HepG2 (cell line): ENCODE data around the gene THPO. TPM values are rescaled to one million over a fixed set of nuclear protein-coding genes. Genes with fewer than 3 reads are reported as not detected.

ENCODE experiments used
- ATAC-seq: fragments of 200-7000 bp; cut with Tn5 transposase; 3 replicates; pipeline ENCODE4 v1.9.1; 2020; ENCODE audit warnings: mild to moderate bottlenecking, moderate library complexity
- BruUV-seq: library from RNA; stranded (reverse); fragments of 400-500 nt; replicated peaks from 2 replicates; lab custom pipeline; 2021; lab: Mats Ljungman, UMichigan
- CTCF ChIA-PET: fragments of 300-600 bp; formaldehyde crosslinking; extraction: SDS; loops from one replicate; lab custom pipeline; 2021; ENCODE audit warnings: low total read pairs, inconsistent platforms, low intra/inter-chr PET ratio; lab: Yijun Ruan, JAX
- POLR2A ChIA-PET: fragments of 350-600 bp; sonication (Branson Sonifier 250); formaldehyde crosslinking; loops from one replicate; lab custom pipeline; 2020; ENCODE audit warnings: antibody characterized with exemption, inconsistent platforms; lab: Yijun Ruan, JAX
- DNase-seq: peaks from one replicate; pipeline ENCODE4 v3.0.0-alpha.2; 2015; ENCODE audit warnings: low spot score
- FAIRE-seq: peaks from 3 replicates; lab custom pipeline; 2011; peaks lifted over from hg19 to GRCh38; lab: Jason Lieb, UNC
- H2AFZ ChIP-seq: one replicate; pipeline ENCODE4 v1.6.1; 2011; ENCODE audit warnings: low read length, inconsistent platforms
- H3K27ac ChIP-seq: fragments of 300-600 bp; 3 replicates; pipeline ENCODE4 v1.8.0; 2011; ENCODE audit warnings: mixed run types, mild to moderate bottlenecking, mixed read lengths, low read length, inconsistent platforms; ENCODE audit not compliant: insufficient read depth; ENCODE audit errors: extremely low read length
- H3K27me3 ChIP-seq, 2 experiments: fragments of 200-600 bp in 1 of 2; 2 replicates in 1 of 2; 3 replicates in 1 of 2; pipeline versions ENCODE4 v1.6.0 to v1.8.0; 2011; ENCODE audit warnings: low read length in 2 of 2, mild to moderate bottlenecking in 2 of 2, moderate library complexity in 2 of 2, inconsistent platforms in 1 of 2; ENCODE audit not compliant: insufficient read depth in 2 of 2, control insufficient read depth in 1 of 2
- H3K36me3 ChIP-seq, 2 experiments: fragments of 200-600 bp in 1 of 2; replicated peaks in 1 of 2; 2 replicates in 1 of 2; 3 replicates in 1 of 2; pipeline versions ENCODE4 v1.5.1 to v1.8.0; 2011; ENCODE audit warnings: low read length in 2 of 2, inconsistent platforms in 1 of 2; ENCODE audit not compliant: insufficient read depth in 2 of 2, control insufficient read depth in 1 of 2
- H3K4me1 ChIP-seq: 2 replicates; pipeline ENCODE4 v1.5.1; 2012; ENCODE audit warnings: low read length, inconsistent platforms; ENCODE audit not compliant: insufficient read depth
- H3K4me2 ChIP-seq: 2 replicates; pipeline ENCODE4 v1.6.0; 2011; ENCODE audit warnings: low read depth, low read length, inconsistent platforms
- H3K4me3 ChIP-seq, 3 experiments: fragments of 200-600 bp in 1 of 3; sonication (generic), shearing (Covaris generic) in 1 of 3; replicated peaks in 1 of 3; 2 replicates each; pipeline ENCODE4 v1.5.1; 2011 to 2016; ENCODE audit warnings: low read length in 3 of 3, inconsistent platforms in 2 of 3, low read depth in 2 of 3, mild to moderate bottlenecking in 2 of 3, control low read depth in 1 of 3, mixed read lengths in 1 of 3; ENCODE audit not compliant: insufficient read depth in 1 of 3
- H3K79me2 ChIP-seq: one replicate; pipeline ENCODE4 v1.6.1; 2011; ENCODE audit warnings: low read length, inconsistent platforms; ENCODE audit not compliant: insufficient read depth
- H3K9ac ChIP-seq: 2 replicates; pipeline ENCODE4 v1.6.0; 2011; ENCODE audit warnings: mild to moderate bottlenecking, low read depth, low read length, inconsistent platforms; ENCODE audit not compliant: insufficient read depth
- H3K9me3 ChIP-seq: 2 replicates; pipeline ENCODE4 v1.5.1; 2012; ENCODE audit warnings: mild to moderate bottlenecking, low read length
- H4K20me1 ChIP-seq: 2 replicates; pipeline ENCODE4 v1.6.0; 2011; ENCODE audit warnings: inconsistent platforms, mild to moderate bottlenecking, low read length, moderate library complexity; ENCODE audit not compliant: insufficient read depth
- ATF7 ChIP-seq, 2 experiments: fragments of 450-650 bp in 1 of 2; sonication (generic) in 1 of 2; formaldehyde crosslinking in 1 of 2; IDR thresholded peaks; 2 replicates each; pipeline versions ENCODE4 v1.4.0 to v1.6.1; 2016 to 2020; ENCODE audit warnings: antibody characterized with exemption in 1 of 2, mild to moderate bottlenecking in 1 of 2, missing genetic modification reagents in 1 of 2
- HNF4G ChIP-seq, 2 experiments: sonication (generic) in 1 of 2; formaldehyde crosslinking in 1 of 2; IDR thresholded peaks; 2 replicates each; pipeline versions ENCODE4 v1.4.0 to v1.6.1; 2011 to 2020; ENCODE audit warnings: borderline replicate concordance in 2 of 2, low read depth in 2 of 2, mild to moderate bottlenecking in 2 of 2, low read length in 1 of 2, missing genetic modification reagents in 1 of 2, moderate library complexity in 1 of 2
- KDM5B ChIP-seq: sonication (generic); formaldehyde crosslinking; IDR thresholded peaks from 2 replicates; pipeline ENCODE4 v1.4.0; 2020; ENCODE audit warnings: missing genetic modification reagents, mild to moderate bottlenecking, borderline replicate concordance
- MAF1 ChIP-seq: sonication (generic); formaldehyde crosslinking; IDR thresholded peaks from 2 replicates; pipeline ENCODE4 v1.5.0; 2020; ENCODE audit warnings: missing genetic modification reagents, borderline replicate concordance
- MAZ ChIP-seq, 2 experiments: sonication (generic) in 1 of 2; formaldehyde crosslinking in 1 of 2; IDR thresholded peaks; 2 replicates each; pipeline versions ENCODE4 v1.5.0 to v1.6.1; 2012 to 2020; ENCODE audit warnings: low read depth in 2 of 2, mild to moderate bottlenecking in 2 of 2, borderline replicate concordance in 1 of 2, improper control_type of control experiment in 1 of 2, low read length in 1 of 2, missing genetic modification reagents in 1 of 2, moderate library complexity in 1 of 2
- MEF2D ChIP-seq: sonication (generic); formaldehyde crosslinking; IDR thresholded peaks from 2 replicates; pipeline ENCODE4 v1.5.1; 2020; ENCODE audit warnings: mild to moderate bottlenecking, missing genetic modification reagents
- MIER2 ChIP-seq: IDR thresholded peaks from 2 replicates; pipeline ENCODE4 v1.6.1; 2016; ENCODE audit warnings: missing biosample characterization, missing genetic modification reagents
- MLLT10 ChIP-seq: sonication (generic); formaldehyde crosslinking; IDR thresholded peaks from 2 replicates; pipeline ENCODE4 v1.4.0; 2020; ENCODE audit warnings: missing genetic modification reagents
- MYC ChIP-seq: sonication (generic); formaldehyde crosslinking; IDR thresholded peaks from 2 replicates; pipeline ENCODE4 v1.9.0; 2021; ENCODE audit warnings: missing genetic modification reagents, borderline replicate concordance
- TBL1XR1 ChIP-seq: fragments of 150-350 bp; IDR thresholded peaks from 2 replicates; pipeline ENCODE4 v1.6.1; 2014; ENCODE audit warnings: borderline replicate concordance, low read length; ENCODE audit not compliant: partially characterized antibody
- THAP7 ChIP-seq: sonication (generic); formaldehyde crosslinking; IDR thresholded peaks from 2 replicates; pipeline ENCODE4 v1.8.1; 2023; ENCODE audit warnings: mild to moderate bottlenecking, missing genetic modification reagents
- THAP8 ChIP-seq: sonication (generic); formaldehyde crosslinking; IDR thresholded peaks from 2 replicates; pipeline ENCODE4 v1.5.1; 2020; ENCODE audit warnings: missing genetic modification reagents, mild to moderate bottlenecking, borderline replicate concordance
- ZBTB1 ChIP-seq: sonication (generic); formaldehyde crosslinking; IDR thresholded peaks from 2 replicates; pipeline ENCODE4 v1.4.0; 2020; ENCODE audit warnings: missing genetic modification reagents, borderline replicate concordance
- ZFP36L2 ChIP-seq: sonication (generic); formaldehyde crosslinking; IDR thresholded peaks from 2 replicates; pipeline ENCODE4 v1.4.0; 2020; ENCODE audit warnings: missing genetic modification reagents
- ZFP37 ChIP-seq: sonication (generic); formaldehyde crosslinking; IDR thresholded peaks from 2 replicates; pipeline ENCODE4 v1.4.0; 2020; ENCODE audit warnings: missing genetic modification reagents, borderline replicate concordance
- ZNF543 ChIP-seq: sonication (generic); formaldehyde crosslinking; IDR thresholded peaks from 2 replicates; pipeline ENCODE4 v1.4.0; 2020; ENCODE audit warnings: mild to moderate bottlenecking, missing genetic modification reagents
- ZNF746 ChIP-seq: sonication (generic); formaldehyde crosslinking; IDR thresholded peaks from 2 replicates; pipeline ENCODE4 v1.8.0; 2022; ENCODE audit warnings: mild to moderate bottlenecking, missing genetic modification reagents
- ZNF883 ChIP-seq: sonication (generic); formaldehyde crosslinking; IDR thresholded peaks from 2 replicates; pipeline ENCODE4 v1.5.1; 2020; ENCODE audit warnings: mild to moderate bottlenecking, missing genetic modification reagents; ENCODE audit errors: not compliant biosample characterization
- WGBS: methylation state at CpG from one replicate; pipeline ENCODE4 v1.1.6; 2017; ENCODE audit warnings: low lambda C conversion rate; 5-methylcytosine and 5-hydroxymethylcytosine counted together
- in situ Hi-C: cut with HindIII; loops from 2 replicates; pipeline ENCODE4 v1.10.0; 2017; ENCODE audit warnings: low pct_unique_long_range_greater_than_20kb; ENCODE audit not compliant: extremely low pct_ligation_motif_present
- intact Hi-C: fragments of 100-400 bp; cut with micrococcal nuclease; formaldehyde crosslinking; loops from one replicate; pipeline ENCODE4 v1.10.0; 2022; ENCODE audit not compliant: unreplicated experiment
- polyA plus RNA-seq, 8 experiments: library from polyadenylated mRNA; depleted of rRNA in 3 of 8; stranded (reverse) in 7 of 8; unstranded in 1 of 8; fragments of >200 nt; fragmentation: Illumina TruSeq in 4 of 8; extraction: Trizol in 4 of 8; gene quantifications; 2 replicates each; pipeline versions ENCODE4 v1.2.1 to v1.2.3, GENCODE V29; 2011 to 2016; ENCODE audit warnings: low read depth in 4 of 8, missing spikeins in 1 of 8, mixed read lengths in 1 of 8; ENCODE audit not compliant: insufficient read depth in 1 of 8
- total RNA-seq, 5 experiments: library from RNA; depleted of rRNA; stranded (reverse); fragments of >200 nt; fragmentation: Illumina TruSeq; extraction: Trizol; gene quantifications; 2 replicates each; pipeline ENCODE4 v1.2.3, GENCODE V29; 2016; ENCODE audit warnings: low read depth in 1 of 5

The THPO gene
- total and polyA plus RNA-seq, 2 of the 13 experiments (the other 11 are each of a cell fraction or from before 2014, with no cell fraction given): 2.8 to 4.8 TPM

- no peak for TF ChIP-seq HNF4G (IDR thresholded peaks at IDR 0.05; ENCODE audit: borderline replicate concordance, low read depth, low read length)
- no peak for TF ChIP-seq HNF4G (CRISPR knock-in tag; IDR thresholded peaks at IDR 0.05; ENCODE audit: borderline replicate concordance, low read depth)
- TF ChIP-seq MYC (CRISPR knock-in tag): 0 out of 2 replicates have a peak, but pooled peaks have one; percentile 23
- TF ChIP-seq ATF7 (IDR thresholded peaks at IDR 0.05): no peak
- TF ChIP-seq ATF7 (CRISPR knock-in tag; IDR thresholded peaks at IDR 0.05): no peak
- 0 out of 2 replicates have a peak, but pooled peaks have one; percentile 24 for TF ChIP-seq ZFP37 (CRISPR knock-in tag)
- no peak for TF ChIP-seq THAP8 (CRISPR knock-in tag)
Measured at GRCh38 chr3:184379358-184380184, 1.6 kb upstream of the THPO start, which contains the start of gene CHRD (continued).

GRCh38 chr3:184378651-184379357, 797 bp upstream of the THPO start:
- Histone ChIP-seq H2AFZ (no peak overlapping the region), H3K9ac (peak overlapping the region; percentile 83), H3K27me3 (no peaks in the 10 kb centered on the region; a peak in 1 of 5 replicates), H3K4me1 (peaks cover 27% of the 10 kb centered on the region), H4K20me1 (0 out of 2 replicates have a peak, but pooled peaks cover 3% of the 10 kb centered on the region), H3K9me3 (no peaks in the 10 kb centered on the region), H3K79me2 (peaks cover 25% of the 10 kb centered on the region), H3K4me3 (peak overlapping the region; percentile 79 to 90 (median 90)), H3K4me2 (peak overlapping the region; percentile 97), H3K36me3 (peaks cover 9 to 28% of the 10 kb centered on the region in 2 experiments; a peak in 4 of 5 replicates), H3K27ac (peak overlapping the region; percentile 90)
- FAIRE-seq (no peak), DNase-seq (no peak), ATAC-seq (peak; percentile 18)
- POLR2A ChIA-PET: interaction anchor here (1.1 to 2.4 kb wide), 6 partner anchors 11 to 333 kb away, joined by 3 to 14 read pairs (median 6); partner anchors contain the start of genes CLCN2 and POLR2H
- intact Hi-C loops: loop anchor here (2.0 kb wide), 1 partner anchor 38 kb away; no protein-coding TSS in a partner anchor
- TSS peak; percentile 87 for BruUV-seq
- in situ Hi-C loops: loop anchor here (10.0 kb wide), 2 partner anchors 86 to 136 kb away; no protein-coding TSS in a partner anchor
- CTCF ChIA-PET: no interaction called here
- WGBS: 2% methylated on average over 10 of the region's 10 CpGs
- TF ChIP-seq MAF1: no peak
- peak; percentile 25 for TF ChIP-seq ZNF883 (CRISPR knock-in tag)
- TF ChIP-seq MEF2D (CRISPR knock-in tag): no peak
- no peak for TF ChIP-seq ZNF746
- no peak for TF ChIP-seq MLLT10 (CRISPR knock-in tag)
- TF ChIP-seq MIER2 (CRISPR knock-in tag): no peak
- no peak for TF ChIP-seq ZFP36L2 (CRISPR knock-in tag)
- no peak for TF ChIP-seq MAZ (IDR thresholded peaks at IDR 0.05; ENCODE audit: borderline replicate concordance, low read depth, low read length)
- TF ChIP-seq MAZ (CRISPR knock-in tag; IDR thresholded peaks at IDR 0.05; ENCODE audit: low read depth): peak; percentile 13
- no peak for TF ChIP-seq ZBTB1
- no peak for TF ChIP-seq TBL1XR1
- no peak for TF ChIP-seq KDM5B (CRISPR knock-in tag)
- TF ChIP-seq ZNF543 (CRISPR knock-in tag): no peak
- TF ChIP-seq THAP7 (CRISPR knock-in tag): peak; percentile 42; the same call in 1 of the 2 replicates
